ENCODE results near the gene FOXJ2.
"Not testable (repeated sequence)": the region's sequence is repeated elsewhere in the genome, so short reads cannot be mapped to it uniquely, and the experiment has no call there.

Gene FOXJ2

DNA sequence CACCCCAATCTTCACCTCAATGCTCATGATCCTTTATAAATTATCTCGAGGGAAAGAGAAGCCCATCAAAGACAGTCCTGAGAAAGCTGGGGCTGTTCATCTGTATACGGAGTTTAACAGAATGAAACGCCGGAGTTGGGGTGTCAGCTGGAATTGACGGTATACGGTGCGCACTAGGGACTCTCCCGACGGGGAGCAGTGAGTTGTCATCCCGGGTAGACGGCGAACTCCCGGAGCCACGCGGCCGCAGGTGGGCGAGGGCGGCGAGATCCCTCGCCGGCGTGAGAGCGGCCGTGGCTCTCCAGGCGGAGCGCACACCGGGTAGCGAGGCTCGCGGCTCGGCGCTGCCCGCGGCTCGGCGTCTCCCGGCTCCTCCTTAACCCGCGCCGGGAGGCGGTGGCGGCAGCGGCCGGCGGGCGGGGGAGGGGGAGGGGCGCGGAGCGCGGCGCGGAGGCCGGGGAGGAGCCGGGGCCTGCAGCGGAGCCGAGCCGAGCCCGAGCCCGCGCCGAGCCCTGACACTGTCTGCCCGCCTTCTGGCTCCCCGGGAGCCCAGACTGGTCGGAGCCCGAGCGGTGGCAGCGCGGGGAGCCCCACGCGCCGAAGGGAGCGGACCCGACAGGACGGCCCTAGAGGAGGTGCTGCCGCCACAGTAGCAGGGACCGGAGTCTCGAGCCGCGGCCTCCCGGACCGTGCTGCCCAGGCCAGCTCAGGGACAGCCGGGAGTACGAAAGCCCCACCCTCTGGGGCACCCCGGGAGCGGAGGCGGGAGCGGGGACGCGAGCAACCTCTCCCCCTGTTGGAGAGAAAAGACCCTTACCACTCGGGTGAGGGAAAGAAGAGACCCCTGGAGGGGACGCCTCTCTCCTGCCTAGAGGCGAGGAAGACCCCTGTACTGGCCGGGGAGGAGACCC is at the start of gene FOXJ2:
FOXJ2 (plus strand) TSS at position 475 of the 911 bp plus-strand sequence. CDS start 7,117 bp downstream, outside the sequence.
- DNase-seq: peak; percentile 91

DNA sequence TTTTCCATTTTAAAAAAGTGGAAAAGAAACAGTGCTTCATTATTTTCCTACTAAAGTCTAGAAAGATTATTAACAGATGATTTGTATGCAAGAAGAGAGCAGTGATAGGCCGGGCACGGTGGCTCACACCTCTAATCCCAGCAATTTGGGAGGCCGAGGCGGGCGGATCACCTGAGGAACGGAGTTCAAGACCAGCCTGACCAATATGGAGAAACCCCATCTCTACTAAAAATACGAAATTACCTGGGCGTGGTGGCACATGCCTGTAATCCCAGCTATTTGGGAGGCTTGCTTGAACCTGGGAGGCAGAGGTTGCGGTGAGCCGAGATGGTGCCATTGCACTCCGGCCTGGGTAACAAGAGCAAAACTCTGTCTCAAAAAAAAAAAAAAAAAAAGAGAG is 49.5 kb upstream of the FOXJ2 start:
- not testable (repeated sequence) for DNase-seq

DNA sequence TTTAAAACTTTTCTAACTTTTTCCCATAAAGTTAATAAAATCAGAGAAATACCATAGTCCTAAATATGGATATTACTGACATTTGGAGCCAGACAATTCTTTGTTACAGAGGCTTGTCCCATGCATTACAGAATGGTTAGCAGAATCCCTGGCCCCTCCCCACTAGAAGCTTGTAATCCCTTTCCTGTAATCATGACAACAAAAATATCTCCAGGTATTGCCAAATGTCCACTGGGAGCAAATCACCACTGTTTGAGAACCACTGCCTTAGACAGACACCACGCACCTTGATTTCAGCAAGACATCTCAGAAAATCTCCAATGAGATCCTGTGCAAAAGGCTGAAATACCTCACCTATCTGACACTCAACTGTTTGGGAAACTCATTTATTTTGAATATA is 49.1 kb upstream of the FOXJ2 start:
- DNase-seq: not testable (repeated sequence)

DNA sequence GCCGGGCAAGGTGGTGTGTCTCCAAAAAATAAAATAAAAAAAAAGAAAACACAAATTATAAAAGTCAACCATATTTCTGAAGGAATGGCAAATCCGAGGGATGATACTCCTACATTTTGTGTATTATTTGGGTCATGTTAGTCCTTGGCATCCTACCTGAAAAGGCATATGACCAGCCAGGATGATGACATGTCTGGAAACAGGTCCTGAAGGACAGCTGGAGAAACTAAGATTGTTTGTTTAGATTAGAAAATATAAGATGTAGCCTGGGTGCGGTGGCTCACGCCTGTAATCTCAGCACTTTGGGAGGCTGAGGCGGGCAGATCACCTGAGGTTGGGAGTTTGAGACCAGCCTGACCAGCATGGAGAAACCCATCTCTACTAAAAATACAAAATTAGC is 47.6 kb upstream of the FOXJ2 start:
- DNase-seq: no peak

DNA sequence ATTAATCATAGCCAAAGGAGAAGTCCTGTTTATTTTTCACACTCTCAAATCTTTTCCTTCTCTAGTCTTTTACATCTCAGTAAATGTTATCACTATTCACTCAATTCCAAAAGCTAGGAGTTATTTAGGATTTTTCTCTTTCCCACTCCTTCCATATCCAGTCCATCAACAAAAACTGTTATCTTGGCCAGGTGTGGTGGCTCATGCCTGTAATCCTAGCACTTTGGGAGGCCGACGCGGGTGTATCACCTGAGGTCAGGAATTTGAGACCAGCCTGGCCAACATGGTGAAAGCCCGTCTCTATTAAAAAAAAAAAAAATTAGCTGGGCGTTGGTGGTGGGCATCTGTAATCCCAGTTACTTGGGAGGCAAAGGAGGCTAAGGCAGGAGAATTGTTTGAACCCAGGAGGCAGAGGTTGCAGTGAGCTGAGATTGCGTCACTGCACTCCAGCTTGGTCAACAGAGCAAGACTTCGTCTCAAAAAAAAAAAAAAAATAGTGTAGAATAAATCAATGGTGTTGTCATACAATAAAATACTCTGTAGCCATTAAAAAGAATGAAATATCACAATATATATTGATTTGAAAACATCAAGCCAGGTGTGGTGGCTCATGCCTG is 46.6 kb upstream of the FOXJ2 start:
- DNase-seq: no peak

DNA sequence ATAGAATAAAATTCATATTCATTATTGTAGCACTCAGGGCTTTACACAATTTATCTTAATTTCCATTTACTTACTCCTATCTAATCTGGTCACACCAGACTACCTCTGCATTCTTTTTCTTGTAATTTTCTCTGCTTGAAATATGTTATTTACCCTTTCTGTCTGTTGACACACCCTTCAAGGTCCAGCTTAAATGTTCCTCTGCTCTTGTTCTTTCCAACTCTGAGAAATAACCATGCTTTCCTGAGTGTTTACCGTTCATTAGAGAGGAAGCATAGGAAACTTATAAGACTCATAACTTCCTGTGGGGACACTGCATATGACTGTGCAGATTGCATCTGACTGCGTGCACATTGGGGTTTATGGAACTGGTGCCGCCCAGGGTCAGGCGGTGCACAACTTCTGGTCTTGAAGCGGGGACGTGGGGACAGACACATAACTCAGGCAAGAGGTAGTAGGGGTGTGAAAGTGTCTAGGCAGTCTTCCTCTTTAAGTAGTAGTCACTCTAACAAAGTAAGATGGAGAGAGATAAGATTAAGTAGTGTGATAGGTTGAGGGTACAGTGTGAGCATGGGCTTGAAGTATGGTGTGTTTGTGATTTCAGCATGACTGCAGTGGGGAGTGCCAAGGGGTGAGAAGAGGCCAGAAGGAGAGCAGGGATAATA is 42.6 kb upstream of the FOXJ2 start:
- peak; percentile 48 for DNase-seq

DNA sequence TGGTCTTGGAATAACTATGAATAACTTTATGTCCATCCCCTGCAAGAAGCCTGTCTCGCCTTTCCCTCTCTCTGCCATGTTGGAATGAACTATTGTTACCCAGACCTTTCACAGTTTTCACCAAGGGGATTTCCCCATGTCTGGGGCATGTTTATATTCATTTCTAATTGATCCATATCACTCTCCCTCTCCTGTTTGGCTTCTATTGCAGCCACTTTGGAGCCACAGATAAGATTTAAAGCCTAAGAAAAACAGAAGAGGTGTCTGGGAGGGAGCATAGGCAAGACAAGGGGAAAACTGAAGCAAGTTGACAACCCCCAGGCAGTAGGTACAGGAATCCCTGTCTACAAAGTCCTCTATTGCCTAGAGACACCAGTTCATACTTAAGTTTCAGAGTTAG is 41.0 kb upstream of the FOXJ2 start:
- no peak for DNase-seq

DNA sequence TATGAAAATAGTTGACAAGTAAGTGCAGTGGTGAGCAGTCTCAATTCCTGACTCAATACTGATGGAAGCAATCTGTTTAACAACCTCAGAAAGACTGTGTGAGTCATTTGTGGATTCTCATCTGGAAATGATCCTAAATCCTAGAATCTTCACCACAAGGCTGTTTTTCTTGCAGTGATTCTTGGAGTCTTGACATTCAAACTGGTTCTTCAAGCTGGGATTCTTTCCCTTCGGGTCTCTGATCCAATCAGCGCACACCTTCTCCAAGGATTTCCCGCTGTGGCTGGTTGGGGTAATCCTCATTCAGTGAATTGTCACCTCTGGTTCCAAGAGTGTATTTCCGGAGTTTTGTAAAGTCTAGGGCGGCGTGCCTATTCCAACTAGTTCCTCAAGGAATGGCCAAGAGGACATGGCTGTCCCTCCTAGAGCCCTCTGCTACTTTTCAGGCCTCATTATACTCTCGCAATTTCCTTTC is 37.7 kb upstream of the FOXJ2 start:
- no peak for DNase-seq

DNA sequence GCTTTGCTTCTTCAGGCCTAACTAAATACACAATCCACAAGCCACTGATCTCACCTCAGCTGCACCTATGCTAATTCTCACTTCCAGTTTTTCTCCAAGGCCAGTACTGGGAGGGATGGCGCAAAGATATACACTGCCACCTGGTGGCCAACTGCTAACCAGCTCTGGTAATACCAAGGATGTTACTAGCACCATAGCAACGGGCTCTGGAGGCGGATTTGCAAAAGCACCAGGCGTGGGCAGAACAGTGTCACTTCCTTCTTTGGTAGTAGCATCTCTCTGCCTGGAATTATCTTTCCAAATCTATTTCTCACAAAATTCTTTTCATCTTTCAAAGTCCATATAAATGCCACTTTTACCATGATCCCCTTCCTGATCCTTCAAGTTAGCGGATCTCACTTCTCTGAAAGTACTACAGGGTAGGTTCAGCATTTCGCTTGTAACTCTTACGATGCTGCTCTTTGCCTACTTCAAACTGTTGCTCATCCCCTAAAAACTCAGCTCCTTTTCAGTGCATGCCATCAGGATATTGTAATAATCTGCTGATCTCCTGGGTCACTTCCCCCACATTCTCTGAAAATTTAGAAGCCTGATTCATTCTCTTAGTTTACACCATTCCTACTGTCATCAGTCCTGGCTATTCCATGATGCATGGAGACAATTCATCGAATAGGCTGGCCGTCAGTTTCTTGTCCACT is 37.1 kb upstream of the FOXJ2 start:
- peak; percentile 89 for DNase-seq

DNA sequence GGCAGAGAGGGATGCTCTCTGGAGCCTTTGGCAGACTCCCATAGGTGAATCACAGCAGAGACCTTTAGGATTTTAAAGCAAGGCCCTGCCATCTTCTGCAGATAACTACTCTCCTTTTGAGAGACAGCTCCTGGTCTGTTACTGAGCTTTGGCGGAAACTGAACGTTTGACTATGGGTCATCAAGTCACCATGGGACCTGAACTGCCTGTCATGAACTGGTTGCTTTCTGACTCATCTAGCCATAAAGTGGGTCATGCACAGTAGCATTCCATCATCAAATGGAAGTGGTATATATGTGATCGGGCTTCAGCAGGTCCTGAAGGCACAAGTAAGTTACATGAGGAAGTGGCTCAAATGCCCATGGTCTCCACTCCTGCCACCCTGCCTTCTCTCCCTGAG is 31.7 kb upstream of the FOXJ2 start:
- not testable (repeated sequence) for DNase-seq

DNA sequence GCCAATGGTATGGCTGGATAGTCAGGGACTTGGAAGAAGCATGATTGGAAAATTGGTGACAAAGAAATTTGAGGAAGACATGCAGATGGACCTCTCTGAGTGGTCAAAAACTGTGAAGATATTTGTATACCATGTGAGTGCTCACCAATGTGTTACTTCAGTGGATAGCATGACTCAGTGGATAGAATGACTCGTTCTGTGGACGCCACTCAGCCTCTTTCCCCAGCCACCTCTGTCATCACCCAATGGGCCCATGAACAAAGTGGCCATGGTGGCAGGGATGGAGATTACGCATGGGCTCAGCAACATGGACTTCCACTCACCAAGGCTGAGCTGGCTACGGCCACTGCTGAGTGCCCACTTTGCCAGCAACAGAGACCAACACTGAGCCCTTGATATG is 31.0 kb upstream of the FOXJ2 start:
- not testable (repeated sequence) for DNase-seq

DNA sequence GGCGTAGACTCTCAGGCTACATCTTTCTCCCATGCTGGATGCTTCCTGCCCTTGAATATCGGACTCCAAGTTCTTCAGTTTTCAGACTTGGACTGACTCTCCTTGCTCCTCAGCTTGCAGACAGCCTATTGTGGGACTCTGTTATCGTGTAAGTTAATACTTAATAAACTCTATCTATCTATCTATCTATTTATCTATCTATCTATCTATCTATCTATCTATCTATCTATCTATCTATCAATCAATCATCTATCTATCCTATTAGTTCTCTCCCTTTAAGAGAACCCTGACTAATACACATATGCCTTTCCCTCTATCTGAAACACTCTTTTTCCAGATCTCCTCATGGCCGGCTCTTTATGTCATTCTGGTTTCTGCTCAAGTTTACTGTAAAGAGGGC is 27.6 kb upstream of the FOXJ2 start:
- not testable (repeated sequence) for DNase-seq

DNA sequence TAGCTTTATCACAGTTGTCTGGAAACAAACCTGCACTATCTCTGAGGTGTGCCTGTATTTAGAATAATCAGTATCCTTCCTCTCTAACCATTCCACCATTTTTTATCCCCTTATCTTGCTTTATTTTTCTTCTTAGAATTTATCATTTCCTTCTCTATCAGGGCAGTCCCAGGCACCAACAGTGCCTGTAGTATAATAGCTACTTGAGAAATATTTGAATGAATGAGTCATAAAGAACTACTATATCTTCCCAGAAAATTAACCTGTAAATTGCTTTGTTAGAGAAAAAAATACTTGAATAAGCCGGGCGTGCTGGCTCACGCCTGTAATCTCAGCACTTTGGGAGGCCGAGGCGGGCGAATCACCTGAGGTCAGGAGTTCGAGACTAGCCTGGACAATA is 21.2 kb upstream of the FOXJ2 start:
- DNase-seq: no peak

DNA sequence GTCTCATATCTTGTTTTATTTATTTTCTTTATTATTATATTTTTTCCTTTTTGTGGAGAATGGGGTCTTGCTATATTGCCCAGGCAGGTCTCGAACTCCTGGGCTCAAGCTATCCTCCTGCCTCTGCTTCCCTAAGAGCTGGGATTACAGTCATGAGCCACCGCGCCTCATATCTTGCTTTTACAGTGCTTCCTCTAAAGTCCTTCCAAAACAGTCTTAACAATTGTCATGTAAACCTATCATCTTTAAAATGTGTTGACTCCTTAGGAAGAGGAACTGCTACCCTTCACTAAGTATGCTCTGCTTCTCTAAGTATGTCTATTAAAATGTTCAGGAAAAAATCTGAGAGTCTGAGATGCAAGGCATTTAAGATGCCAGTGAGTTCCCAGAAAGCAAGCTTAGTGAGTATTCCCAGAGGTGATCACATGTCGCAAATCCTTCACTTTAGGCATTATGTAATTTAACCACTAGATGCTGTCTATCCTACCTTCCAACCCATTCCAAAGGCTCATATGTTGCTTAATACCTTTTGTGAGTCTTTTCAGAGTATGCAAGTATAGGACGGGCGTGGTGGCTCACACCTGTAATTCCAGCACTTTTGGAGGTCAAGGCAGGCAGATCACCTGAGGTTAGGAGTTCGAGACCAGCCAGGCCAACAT is 19.7 kb upstream of the FOXJ2 start:
- DNase-seq: no peak

DNA sequence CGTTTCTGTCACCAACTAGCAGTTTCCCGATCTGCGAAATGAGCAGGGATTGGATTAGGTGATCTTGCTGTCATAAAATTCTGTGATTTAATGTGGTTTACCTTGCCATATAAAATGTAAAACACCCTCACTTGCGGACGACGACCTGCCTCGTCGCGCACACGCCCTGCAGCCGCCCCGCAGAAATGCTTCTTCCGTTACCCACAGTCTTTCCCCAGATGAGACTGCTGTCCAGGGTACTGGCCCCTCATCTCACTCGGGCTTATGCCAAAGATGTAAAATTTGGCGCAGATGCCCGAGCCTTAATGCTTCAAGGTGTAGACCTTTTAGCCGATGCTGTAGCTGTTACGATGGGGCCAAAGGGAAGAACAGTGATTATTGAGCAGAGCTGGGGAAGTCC is 17.7 kb upstream of the FOXJ2 start:
- DNase-seq: no peak

DNA sequence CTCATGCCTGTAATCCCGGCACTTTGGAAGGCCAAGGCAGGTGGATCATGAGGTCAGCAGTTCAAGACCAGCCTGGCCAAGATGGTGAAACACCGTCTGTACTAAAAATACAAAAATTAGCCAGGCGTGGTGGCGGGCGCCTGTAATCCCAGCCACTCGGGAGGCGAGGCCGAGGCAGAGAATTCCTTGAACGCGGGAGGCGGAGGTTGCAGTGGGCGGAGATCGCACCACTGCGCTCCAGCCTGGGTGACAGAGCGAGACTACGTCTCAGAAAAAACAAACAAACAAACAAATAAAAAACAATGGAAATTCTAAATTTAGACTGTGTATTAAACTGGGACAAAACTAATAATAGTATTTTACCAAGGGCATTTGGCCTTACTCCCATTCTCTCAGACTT is 14.3 kb upstream of the FOXJ2 start:
- DNase-seq: not testable (repeated sequence)

DNA sequence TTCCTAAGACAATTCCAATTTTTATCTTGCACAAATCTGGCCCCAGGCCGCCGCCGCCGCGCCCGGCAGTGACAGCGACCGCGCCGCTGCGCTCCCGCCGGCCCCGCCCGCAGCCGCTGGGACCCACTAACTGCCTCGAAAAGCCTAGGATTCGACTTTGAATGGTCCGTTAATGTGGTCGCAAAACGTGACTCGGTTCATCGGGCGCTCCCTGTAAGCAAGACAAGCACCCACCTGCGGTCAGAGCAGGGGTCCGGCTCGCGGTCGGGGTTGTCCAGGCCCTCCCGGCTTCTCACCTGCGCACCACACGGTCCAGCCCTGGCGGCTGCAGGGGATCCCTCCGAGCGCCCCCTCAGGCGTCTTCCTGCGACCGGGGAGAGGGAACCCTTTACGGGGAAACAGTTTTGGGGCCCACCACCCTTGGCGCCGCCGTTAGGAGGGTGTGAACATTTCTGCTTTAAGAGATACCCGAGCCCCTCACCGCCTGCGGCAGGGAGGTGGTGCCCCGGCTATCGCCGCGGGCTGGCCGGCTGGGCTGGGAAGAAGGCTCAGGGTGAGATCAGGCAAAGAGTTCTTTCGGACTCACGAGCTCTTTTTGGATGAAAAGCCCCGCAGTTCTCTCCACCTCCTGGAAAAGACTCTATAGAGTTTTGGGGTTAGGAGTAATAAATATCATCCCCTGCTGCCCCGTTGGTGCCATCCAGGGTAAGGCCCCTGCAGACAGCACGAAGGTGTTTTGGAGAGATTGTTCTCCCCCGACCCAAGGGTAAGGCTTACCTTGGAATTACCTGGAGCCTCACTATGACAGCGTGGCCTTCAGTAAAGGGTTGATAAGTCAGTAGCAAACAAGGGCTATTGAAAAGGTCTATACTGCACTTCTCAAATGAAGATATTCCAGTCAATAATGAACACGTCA is 13.6 kb upstream of the FOXJ2 start:
- DNase-seq: no peak

DNA sequence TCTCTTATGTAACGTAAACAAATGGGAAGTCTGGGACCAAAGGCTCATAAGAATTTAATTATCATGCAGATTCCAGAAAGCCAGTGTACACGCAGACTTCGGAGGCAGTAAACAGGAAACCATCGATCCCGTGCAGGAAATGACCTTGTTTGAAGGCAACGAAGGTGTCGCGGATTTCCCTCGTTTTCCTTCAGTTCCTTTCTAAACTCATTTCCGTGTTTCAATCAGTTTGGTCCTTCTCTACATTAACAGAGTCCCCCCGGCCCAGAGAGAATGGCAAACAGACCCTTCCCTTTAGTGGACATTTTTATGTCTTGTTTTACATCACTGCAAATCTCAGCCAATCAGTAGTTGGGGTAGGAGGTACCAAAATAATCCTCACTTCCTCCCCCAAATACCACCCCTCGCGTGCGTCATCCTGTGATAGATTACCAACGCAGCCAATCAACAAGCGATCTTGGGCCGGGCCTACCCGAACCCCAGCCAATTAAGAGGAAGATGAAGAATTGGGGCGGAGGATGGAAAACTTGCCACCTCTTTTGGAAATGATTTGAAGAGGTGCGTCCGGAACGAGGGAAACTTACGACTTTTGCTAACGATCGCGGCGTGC is 6.1 kb upstream of the FOXJ2 start:
- peak; percentile 99 for DNase-seq

DNA sequence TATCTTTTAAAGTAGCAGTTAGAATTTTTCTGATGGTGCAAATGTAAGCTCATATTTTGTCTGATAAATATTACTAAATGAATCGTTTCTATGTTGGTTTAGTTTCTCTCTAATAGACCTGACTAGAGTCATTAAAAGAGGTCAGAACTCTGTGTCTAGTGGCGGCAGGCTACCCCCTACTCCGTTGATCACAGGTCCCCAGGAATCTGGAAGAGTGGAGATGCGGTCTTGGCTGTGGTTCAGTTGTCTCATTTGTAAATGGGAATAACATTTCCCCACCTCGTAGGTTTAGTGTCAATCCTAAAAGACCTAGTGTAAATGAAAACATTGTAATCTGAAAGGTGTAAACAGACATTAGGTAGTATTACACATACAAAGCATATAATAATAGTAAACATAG is 4.7 kb upstream of the FOXJ2 start:
- DNase-seq: no peak

DNA sequence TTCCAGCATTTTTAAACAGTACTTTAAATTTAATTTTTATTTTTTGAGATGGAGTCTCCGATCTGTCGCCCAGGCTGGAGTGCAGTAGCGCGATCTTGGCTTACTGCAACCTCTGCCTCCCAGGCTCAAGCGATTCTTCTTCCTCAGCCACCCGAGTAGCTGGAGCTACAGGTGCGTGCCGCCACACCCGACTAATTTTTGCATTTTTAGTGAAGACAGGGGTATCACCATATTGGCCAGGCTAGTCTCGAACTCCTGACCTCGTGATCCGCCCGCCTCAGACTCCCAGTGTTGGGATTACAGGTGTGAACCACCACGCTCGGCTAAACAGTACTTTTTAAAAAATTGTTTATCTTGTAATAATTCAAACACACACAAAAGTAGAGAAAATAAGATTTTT is 4.2 kb upstream of the FOXJ2 start:
- DNase-seq: no peak

DNA sequence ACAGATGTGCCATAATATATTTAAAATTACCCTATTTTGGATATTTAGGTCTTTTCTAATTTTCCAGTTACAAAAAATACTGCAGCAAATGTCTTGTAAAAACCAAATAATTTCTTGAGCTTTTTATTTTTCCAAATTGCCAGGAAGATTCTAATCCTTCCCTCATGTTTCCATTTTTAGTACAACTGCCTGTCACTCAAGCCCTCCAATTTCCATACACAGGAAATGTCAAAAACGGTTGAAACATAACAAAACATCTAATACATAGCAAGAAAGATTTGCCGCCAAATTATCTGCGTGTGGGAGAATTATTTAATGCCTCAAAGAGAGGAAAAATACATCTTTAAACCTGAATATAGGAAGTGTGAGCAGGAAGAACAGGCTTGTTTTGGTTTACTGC is 2.3 kb upstream of the FOXJ2 start:
- no peak for DNase-seq
